ENCODE results near the gene NT5C2.
A peak's percentile ranks its signal among the peaks of the same experiment; 100 is the strongest.
"Not testable (repeated sequence)": the region's sequence is repeated elsewhere in the genome, so short reads cannot be mapped to it uniquely, and the experiment has no call there.

NT5C2 gene

GRCh38 chr10:103155471-103156085, 37.5 kb downstream of the NT5C2 start:
- DNase-seq = no peak

DNA sequence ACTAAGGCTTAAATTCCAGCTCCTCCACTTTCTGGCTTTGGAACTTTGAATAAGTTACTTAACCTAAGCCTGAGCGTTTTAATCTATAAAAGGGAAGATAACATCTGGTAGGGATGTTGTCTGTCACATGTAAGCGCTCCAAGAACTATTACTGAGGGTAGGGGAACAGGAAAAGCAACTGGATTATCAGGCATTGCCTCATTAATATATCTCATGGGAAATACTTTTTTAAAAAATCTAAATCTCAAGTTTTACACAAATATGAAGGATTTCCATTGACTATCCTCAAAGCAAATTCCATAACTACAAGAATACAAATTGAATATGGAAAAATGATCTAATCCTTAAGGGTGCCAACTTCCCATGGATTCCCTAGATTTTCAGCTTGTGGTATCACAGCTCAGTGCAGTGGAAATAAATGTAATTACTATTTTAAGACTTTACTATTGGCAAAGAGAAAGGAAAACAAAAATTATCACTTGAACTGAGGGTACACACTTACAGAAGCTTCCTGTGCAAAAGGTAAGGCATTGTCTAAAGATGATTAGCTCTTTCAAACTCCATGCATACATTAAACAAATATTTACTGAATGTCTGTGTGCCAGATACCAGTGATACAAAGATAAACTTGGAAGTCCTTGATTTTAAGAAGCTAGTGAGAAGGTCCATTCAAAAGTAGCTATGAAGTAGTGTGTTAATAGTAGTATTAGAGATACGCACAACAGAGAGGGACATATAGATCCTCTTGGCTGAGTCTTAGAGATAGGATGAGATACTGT, 38.4 kb downstream of the NT5C2 start:
- DNase-seq = no peak

DNA sequence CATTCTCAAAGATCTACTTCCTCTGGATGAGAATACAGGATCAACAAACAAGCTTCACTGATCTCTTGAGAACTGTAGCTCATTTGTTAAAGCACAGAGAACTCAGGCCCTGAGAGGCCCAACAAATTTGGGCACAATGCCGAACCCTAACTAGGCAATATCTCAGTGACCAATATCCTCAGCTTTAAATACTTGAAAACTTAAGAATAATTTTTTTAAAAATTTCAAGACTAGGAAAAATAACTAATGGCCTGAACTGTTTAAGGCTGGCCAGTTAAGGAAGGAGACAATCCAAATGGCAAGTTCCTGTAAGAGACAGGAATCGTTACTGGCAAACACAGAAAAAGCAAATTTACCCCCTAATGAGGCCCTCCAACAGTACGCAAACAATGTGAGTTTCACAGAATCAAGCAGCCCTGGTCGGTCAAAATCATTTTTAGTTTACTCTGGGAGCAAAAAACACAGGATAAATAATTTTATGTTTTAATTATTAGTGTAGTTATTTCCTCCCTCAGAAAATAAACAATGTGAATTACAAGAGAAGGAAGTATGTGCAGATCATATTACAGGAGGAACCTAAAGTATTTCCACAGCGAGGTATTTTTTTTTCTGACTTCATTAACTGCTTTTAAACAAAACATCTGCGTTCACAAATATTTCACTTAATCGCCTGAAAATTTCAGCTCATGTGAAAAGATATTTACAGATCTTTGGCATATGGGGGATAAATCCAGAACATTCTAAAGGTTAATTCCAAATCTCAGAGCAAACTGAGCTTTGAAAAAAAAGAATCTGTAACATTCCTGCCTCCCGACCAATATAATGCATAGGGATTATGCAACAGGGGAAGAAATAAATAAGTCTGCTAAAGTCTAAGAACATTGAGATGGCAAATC, 39.5 kb downstream of the NT5C2 start:
- DNase-seq = no peak

GRCh38 chr10:103149991-103150622, 43.0 kb downstream of the NT5C2 start:
- DNase-seq = no peak

DNA sequence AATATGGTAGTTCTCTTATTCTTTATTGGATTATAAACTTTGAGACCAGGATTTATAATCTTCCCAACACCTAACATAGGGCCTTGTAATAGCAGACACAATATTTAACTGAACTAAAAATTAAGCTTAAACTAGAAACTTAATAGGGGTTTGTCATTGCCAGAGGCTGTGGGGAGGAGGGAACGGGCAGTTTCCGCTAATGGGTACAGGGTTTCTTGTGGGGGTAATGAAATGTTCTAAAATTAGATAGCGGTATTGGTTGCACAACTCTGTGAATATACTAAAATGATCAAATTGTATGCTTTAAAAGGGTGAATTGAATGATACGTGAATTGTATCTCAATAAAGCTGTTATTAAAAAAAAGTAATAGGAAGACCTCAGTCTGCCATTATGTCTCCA, 45.4 kb downstream of the NT5C2 start:
- no peak for DNase-seq

DNA sequence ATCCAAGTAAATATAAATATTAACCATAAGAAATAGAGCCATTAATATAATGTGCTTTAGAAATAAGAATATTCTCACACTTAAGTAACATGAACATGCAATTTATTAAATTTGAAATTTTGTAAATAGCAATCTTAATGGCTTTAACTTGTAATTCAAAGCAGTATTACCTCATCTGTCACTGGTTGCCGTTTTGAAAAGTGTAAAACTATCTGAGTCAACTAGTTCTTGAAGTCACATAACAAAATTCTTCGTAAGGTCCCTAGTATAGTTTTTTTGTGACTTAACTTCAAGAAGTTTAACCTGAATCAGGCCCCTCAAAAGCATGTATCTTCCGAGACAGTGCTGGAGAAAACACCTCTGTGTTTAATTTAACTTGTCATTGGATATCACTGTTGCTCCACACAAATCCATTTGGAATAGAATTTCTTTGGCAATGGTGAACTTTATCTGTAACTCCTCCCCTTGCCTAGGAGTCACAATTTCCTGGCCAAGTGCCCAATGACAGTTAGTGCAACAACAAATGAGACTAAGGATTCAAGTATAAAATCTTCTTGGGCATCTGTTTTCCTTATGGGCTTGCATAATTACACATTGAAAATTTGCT, 47.1 kb downstream of the NT5C2 start:
- no peak for DNase-seq

DNA sequence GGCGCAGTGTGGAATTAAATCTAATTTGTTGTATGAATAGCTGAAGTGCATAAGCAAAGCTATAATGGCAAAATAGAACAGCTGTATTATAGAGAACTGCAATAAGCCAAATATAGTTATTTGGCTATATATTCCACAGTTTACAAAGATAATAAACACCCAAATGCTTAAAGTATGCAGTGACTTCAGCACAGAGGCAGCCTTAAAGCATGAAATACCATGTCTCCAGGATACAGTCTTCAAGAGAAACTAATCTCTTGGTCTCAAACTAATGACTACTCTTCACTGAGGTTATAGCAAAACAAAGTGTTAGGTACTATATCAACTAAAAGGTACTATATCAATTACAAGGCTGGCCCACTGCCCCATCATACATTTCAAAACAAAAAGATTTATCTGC, 48.0 kb downstream of the NT5C2 start:
- no peak for DNase-seq

DNA sequence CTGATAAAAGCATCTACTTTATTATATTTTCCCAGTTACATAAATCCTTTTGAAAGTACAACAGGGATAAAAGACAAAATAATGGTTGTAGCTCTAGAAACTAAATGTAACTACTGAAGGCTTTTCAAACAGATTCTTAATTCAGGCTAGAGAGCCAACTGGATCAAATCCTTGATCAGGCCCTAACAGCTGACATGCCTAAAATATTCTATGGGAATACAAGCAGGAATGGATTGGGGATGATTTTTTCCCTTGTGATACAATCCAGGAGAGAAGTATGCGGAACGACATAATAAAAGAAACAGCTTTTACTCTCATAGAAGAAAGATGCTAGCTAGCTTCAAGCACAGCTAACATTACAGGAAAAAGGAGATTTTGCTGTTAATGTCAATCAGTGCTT, 49.0 kb downstream of the NT5C2 start:
- DNase-seq = no peak

DNA sequence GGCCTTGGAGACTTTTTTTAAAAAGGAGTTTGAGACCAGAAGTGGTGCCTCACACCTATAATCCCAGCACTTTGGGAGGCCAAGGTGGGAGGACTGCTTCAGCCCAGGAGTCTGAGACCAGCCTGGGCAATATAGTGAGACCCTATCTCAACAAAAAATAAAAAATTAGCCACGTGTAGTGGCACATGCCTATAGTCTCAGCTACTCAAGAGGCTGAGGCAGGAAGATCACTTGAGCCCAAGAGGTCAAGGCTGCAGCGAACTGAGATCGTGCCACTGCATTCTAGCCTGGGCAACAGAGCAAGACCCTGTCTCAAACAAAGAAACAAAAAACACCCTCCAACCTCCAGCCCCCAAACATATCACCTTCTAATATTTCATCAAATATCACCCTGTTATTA, 49.4 kb downstream of the NT5C2 start:
- DNase-seq = not testable (repeated sequence)

- DNase-seq = no peak
These were observed 51.1 kb downstream of the NT5C2 start for GRCh38 chr10:103141950-103142349.

DNA sequence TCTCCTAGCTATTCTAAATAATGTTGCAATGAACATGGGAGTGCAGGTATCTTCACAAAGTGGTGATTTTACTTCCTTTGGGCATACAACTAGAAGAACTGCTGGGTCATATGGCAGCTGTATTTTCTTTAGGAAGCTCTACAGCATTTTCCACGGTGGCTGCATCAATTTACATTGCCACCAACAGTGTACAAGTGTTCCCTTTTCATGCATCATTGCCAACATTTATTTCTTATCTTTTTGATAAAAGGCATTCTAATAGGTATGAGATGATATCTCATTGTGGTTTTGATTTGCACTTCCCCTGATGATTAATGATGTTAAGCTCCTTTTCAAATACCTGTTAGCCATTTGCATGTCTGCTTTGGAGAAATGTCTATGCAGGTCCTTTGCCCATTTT, 52.6 kb downstream of the NT5C2 start:
- no peak for DNase-seq

DNA sequence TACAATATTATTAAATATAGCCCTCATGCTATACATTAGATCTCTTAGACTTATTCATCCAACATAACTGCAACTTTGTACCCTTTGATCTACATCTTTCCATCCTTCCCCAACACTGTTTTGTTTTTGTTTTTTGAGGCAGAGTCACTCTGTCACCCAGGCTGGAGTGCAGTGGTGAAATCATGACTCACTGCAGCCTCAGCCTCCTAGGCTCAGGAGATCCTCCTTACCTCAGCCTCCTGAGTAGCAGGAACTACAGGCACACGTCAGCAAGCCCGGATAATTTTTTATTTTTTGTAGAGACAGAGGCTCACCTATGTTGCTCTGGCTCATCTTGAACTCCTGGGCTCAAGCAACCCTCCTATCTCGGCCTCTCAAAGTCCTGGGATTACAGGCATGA, 53.3 kb downstream of the NT5C2 start:
- DNase-seq = no peak

- DNase-seq = peak; percentile 27
These were observed 57.9 kb downstream of the NT5C2 start for GRCh38 chr10:103135168-103135567.

DNA sequence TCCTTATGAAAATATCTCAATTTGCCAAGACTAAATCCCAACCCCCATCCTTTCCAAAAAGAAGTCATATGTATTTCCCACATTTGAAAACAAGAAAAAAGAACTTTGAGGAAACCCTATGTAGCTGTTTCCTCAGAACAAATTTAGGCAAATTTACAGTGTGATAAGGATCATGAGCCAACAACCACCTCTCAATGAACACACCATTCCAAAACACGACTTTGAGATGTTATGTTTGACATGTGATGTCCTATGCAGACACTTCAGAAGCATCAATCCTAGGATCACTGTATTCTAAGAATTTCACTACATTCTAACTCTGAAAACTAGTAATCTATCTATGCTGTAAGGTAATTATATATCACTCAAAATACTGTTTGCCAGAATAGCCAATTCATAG, 62.2 kb downstream of the NT5C2 start:
- no peak for DNase-seq

GRCh38 chr10:103130180-103130579, 62.9 kb downstream of the NT5C2 start:
- not testable (repeated sequence) for DNase-seq

- no peak for DNase-seq
These were observed 65.8 kb downstream of the NT5C2 start for GRCh38 chr10:103127241-103127640.

- no peak for DNase-seq
These were observed 67.5 kb downstream of the NT5C2 start for GRCh38 chr10:103125323-103126267.

- no peak for DNase-seq
These were observed 68.5 kb downstream of the NT5C2 start for GRCh38 chr10:103124420-103125096.

DNA sequence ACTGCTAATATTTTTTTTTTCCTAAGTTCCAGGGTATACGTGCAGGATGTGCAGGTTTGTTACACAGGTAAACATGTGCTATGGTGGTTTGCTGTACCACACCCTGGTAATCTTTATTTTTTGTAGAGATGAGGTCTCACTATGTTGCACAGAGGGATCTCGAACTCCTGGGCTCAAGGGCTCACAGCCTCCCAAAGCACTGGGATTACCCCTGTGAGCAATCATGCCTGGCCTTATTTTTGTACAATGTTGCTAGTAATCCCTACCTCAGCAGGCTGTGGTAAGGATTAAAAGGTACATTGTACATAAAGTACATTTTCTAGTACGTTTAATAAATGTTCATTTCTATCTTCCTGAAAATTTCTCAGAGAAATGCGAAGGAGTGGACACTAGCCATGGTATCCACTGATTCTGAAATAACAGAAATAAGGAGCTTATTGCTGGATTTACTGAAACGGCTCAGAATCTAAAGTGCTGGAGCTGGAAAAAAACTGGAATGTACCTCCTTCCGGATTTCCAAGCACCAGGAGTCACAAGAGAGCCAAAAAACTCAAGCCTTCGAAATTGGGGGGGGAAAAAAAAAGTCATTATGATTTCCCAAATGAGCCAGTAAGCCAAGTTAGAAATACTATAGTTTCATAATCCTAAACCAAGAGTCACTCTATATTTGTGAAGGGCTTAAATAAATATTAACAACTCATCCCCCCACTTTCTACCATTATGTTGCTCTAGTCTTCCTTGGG, 69.6 kb downstream of the NT5C2 start:
- DNase-seq = no peak

Measured in stimulated activated CD4-positive, alpha-beta T cell treated with anti-CD3 and anti-CD28 coated beads, Interleukin-4, amount 100 ng/mL, for 1 hour (primary cell).